HepG2 (cell line): ENCODE results near the gene WDR81. TPM values are rescaled to one million over a fixed set of nuclear protein-coding genes. Genes with fewer than 3 reads are reported as not detected.

Experiments
- FOXA3 ChIP-seq: IDR thresholded peaks from 2 replicates; pipeline ENCODE4 v1.6.1; 2016; ENCODE audit warnings: missing genetic modification reagents, missing compliant biosample characterization
- FOXO1 ChIP-seq: sonication (generic); formaldehyde crosslinking; IDR thresholded peaks from 2 replicates; pipeline ENCODE4 v1.4.0; 2020; ENCODE audit warnings: missing genetic modification reagents
- HMGA1 ChIP-seq: sonication (generic); formaldehyde crosslinking; conservative IDR thresholded peaks from 2 replicates; pipeline ENCODE4 v1.4.0; 2020; ENCODE audit warnings: missing genetic modification reagents
- HNRNPLL ChIP-seq: fragments of 200-400 bp; formaldehyde crosslinking; IDR thresholded peaks from 2 replicates; pipeline ENCODE4 v1.6.1; 2017; ENCODE audit warnings: mild to moderate bottlenecking, low read depth, low read length; ENCODE audit not compliant: poor library complexity, severe bottlenecking
- HOXA7 ChIP-seq: sonication (generic); formaldehyde crosslinking; IDR thresholded peaks from 2 replicates; pipeline ENCODE4 v1.8.1; 2022; ENCODE audit warnings: mild to moderate bottlenecking, missing genetic modification reagents, moderate library complexity
- KLF13 ChIP-seq: sonication (generic); formaldehyde crosslinking; IDR thresholded peaks from 2 replicates; pipeline ENCODE4 v1.4.0; 2020; ENCODE audit warnings: mild to moderate bottlenecking, missing genetic modification reagents
- ONECUT2 ChIP-seq: sonication (generic); formaldehyde crosslinking; IDR thresholded peaks from 2 replicates; pipeline ENCODE4 v1.4.0; 2020; ENCODE audit warnings: missing genetic modification reagents
- SIN3B ChIP-seq: fragments of 150-350 bp; IDR thresholded peaks from 2 replicates; pipeline ENCODE4 v1.6.1; 2014; ENCODE audit warnings: low read length
- ZSCAN9 ChIP-seq: IDR thresholded peaks from 2 replicates; pipeline ENCODE4 v1.6.1; 2016; ENCODE audit warnings: borderline replicate concordance
- polyA plus RNA-seq, 8 experiments: library from polyadenylated mRNA; depleted of rRNA in 3 of 8; stranded (reverse) in 7 of 8; unstranded in 1 of 8; fragments of >200 nt; fragmentation: Illumina TruSeq in 4 of 8; extraction: Trizol in 4 of 8; gene quantifications; 2 replicates each; pipeline versions ENCODE4 v1.2.1 to v1.2.3, GENCODE V29; 2011 to 2016; ENCODE audit warnings: low read depth in 4 of 8, missing spikeins in 1 of 8, mixed read lengths in 1 of 8; ENCODE audit not compliant: insufficient read depth in 1 of 8
- total RNA-seq, 5 experiments: library from RNA; depleted of rRNA; stranded (reverse); fragments of >200 nt; fragmentation: Illumina TruSeq; extraction: Trizol; gene quantifications; 2 replicates each; pipeline ENCODE4 v1.2.3, GENCODE V29; 2016; ENCODE audit warnings: low read depth in 1 of 5
- TF ChIP-seq, protein P1 (sequence below): sonication (generic); formaldehyde crosslinking; IDR thresholded peaks from 2 replicates; pipeline ENCODE4 v1.4.0; 2020; ENCODE audit warnings: missing genetic modification reagents, borderline replicate concordance
- TF ChIP-seq, protein P2 (sequence below): sonication (generic); formaldehyde crosslinking; IDR thresholded peaks from 2 replicates; pipeline ENCODE4 v1.8.0; 2022; ENCODE audit warnings: mild to moderate bottlenecking, missing genetic modification reagents; ENCODE audit not compliant: insufficient replicate concordance
- TF ChIP-seq, protein P3 (sequence below): sonication (generic); formaldehyde crosslinking; IDR thresholded peaks from 2 replicates; pipeline ENCODE4 v1.5.0; 2020; ENCODE audit warnings: mild to moderate bottlenecking, missing genetic modification reagents
- TF ChIP-seq, protein P4 (sequence below): sonication (generic); formaldehyde crosslinking; IDR thresholded peaks from 2 replicates; pipeline ENCODE4 v1.5.1; 2020; ENCODE audit warnings: missing genetic modification reagents, mild to moderate bottlenecking, borderline replicate concordance
- TF ChIP-seq, protein P5 (sequence below): sonication (generic); formaldehyde crosslinking; IDR thresholded peaks from 2 replicates; pipeline ENCODE4 v1.5.0; 2020; ENCODE audit warnings: mild to moderate bottlenecking, missing genetic modification reagents

WDR81 gene
- total and polyA plus RNA-seq, 2 of the 13 experiments (the other 11 are each of a cell fraction or from before 2014, with no cell fraction given) = 9.1 to 16.7 TPM

DNA sequence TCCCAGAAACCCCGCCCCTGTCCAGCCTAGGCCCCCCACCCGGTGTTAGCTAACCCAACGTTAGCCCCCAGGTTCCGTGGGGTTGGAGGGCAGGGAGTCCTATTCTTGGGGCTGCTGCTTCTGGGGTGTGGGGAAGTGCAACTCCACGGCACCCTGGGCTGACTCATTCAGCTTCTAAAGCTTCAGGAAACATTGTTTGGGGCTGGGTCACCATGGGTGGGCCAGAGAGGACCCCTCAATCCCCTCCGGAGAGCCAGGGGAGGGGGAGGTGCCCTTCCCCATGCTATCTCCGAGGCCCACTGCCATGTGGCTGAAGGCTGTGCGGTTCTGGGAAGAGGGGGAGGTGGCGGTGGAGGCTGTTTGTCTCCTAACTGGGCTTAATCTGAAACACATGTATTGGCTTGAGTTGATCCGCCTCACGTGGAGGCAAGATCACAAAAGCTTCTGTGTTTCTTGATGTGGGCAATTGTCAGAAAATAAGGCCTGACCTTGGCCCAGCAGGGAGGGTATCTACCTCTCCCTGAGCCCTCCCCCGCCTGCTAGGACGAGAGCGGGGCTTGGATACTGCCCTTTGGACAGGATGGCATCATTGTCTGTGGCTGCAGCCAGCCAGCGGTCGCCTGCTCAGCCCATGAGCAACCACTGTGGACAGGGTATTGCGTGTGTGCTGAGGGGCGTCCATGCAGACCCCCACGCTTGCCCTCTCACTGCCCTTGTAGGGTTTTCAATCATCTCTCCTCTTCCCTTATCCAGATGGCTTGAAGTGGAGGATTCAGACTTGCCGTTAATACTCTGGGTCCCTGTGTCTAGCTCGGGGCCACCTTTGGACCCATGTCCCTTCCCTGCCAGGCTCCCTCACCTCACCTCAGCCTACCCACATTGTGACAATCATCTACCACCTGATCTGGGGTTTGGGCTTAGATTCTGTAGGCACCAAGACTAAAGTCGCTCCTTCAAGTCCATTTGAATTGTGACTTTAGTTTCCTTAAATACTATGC is 38.7 kb downstream of the WDR81 start (continued):
- TF ChIP-seq, protein P1, sequence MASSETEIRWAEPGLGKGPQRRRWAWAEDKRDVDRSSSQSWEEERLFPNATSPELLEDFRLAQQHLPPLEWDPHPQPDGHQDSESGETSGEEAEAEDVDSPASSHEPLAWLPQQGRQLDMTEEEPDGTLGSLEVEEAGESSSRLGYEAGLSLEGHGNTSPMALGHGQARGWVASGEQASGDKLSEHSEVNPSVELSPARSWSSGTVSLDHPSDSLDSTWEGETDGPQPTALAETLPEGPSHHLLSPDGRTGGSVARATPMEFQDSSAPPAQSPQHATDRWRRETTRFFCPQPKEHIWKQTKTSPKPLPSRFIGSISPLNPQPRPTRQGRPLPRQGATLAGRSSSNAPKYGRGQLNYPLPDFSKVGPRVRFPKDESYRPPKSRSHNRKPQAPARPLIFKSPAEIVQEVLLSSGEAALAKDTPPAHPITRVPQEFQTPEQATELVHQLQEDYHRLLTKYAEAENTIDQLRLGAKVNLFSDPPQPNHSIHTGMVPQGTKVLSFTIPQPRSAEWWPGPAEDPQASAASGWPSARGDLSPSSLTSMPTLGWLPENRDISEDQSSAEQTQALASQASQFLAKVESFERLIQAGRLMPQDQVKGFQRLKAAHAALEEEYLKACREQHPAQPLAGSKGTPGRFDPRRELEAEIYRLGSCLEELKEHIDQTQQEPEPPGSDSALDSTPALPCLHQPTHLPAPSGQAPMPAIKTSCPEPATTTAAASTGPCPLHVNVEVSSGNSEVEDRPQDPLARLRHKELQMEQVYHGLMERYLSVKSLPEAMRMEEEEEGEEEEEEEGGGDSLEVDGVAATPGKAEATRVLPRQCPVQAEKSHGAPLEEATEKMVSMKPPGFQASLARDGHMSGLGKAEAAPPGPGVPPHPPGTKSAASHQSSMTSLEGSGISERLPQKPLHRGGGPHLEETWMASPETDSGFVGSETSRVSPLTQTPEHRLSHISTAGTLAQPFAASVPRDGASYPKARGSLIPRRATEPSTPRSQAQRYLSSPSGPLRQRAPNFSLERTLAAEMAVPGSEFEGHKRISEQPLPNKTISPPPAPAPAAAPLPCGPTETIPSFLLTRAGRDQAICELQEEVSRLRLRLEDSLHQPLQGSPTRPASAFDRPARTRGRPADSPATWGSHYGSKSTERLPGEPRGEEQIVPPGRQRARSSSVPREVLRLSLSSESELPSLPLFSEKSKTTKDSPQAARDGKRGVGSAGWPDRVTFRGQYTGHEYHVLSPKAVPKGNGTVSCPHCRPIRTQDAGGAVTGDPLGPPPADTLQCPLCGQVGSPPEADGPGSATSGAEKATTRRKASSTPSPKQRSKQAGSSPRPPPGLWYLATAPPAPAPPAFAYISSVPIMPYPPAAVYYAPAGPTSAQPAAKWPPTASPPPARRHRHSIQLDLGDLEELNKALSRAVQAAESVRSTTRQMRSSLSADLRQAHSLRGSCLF = no peak
- TF ChIP-seq KLF13 (CRISPR knock-in tag) (no peak), FOXO1 (CRISPR knock-in tag) (peak; percentile 86; the same call in 1 of the 2 replicates), FOXA3 (peak; percentile 79), ZSCAN9 (peak; percentile 78), SIN3B (peak; percentile 23; the same call in 1 of the 2 replicates), HOXA7 (CRISPR knock-in tag) (no peak), HNRNPLL (no peak), HMGA1 (CRISPR knock-in tag) (no peak), ONECUT2 (CRISPR knock-in tag) (peak; percentile 38; the same call in 1 of the 2 replicates)
- TF ChIP-seq, protein P2, sequence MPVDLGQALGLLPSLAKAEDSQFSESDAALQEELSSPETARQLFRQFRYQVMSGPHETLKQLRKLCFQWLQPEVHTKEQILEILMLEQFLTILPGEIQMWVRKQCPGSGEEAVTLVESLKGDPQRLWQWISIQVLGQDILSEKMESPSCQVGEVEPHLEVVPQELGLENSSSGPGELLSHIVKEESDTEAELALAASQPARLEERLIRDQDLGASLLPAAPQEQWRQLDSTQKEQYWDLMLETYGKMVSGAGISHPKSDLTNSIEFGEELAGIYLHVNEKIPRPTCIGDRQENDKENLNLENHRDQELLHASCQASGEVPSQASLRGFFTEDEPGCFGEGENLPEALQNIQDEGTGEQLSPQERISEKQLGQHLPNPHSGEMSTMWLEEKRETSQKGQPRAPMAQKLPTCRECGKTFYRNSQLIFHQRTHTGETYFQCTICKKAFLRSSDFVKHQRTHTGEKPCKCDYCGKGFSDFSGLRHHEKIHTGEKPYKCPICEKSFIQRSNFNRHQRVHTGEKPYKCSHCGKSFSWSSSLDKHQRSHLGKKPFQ = no peak
- TF ChIP-seq, protein P3, sequence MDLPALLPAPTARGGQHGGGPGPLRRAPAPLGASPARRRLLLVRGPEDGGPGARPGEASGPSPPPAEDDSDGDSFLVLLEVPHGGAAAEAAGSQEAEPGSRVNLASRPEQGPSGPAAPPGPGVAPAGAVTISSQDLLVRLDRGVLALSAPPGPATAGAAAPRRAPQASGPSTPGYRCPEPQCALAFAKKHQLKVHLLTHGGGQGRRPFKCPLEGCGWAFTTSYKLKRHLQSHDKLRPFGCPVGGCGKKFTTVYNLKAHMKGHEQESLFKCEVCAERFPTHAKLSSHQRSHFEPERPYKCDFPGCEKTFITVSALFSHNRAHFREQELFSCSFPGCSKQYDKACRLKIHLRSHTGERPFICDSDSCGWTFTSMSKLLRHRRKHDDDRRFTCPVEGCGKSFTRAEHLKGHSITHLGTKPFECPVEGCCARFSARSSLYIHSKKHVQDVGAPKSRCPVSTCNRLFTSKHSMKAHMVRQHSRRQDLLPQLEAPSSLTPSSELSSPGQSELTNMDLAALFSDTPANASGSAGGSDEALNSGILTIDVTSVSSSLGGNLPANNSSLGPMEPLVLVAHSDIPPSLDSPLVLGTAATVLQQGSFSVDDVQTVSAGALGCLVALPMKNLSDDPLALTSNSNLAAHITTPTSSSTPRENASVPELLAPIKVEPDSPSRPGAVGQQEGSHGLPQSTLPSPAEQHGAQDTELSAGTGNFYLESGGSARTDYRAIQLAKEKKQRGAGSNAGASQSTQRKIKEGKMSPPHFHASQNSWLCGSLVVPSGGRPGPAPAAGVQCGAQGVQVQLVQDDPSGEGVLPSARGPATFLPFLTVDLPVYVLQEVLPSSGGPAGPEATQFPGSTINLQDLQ = no peak; the same call in 1 of the 2 replicates
- TF ChIP-seq, protein P4, sequence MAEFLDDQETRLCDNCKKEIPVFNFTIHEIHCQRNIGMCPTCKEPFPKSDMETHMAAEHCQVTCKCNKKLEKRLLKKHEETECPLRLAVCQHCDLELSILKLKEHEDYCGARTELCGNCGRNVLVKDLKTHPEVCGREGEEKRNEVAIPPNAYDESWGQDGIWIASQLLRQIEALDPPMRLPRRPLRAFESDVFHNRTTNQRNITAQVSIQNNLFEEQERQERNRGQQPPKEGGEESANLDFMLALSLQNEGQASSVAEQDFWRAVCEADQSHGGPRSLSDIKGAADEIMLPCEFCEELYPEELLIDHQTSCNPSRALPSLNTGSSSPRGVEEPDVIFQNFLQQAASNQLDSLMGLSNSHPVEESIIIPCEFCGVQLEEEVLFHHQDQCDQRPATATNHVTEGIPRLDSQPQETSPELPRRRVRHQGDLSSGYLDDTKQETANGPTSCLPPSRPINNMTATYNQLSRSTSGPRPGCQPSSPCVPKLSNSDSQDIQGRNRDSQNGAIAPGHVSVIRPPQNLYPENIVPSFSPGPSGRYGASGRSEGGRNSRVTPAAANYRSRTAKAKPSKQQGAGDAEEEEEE = 0 out of 2 replicates have a peak, but pooled peaks have one; percentile 24
- TF ChIP-seq, protein P5, sequence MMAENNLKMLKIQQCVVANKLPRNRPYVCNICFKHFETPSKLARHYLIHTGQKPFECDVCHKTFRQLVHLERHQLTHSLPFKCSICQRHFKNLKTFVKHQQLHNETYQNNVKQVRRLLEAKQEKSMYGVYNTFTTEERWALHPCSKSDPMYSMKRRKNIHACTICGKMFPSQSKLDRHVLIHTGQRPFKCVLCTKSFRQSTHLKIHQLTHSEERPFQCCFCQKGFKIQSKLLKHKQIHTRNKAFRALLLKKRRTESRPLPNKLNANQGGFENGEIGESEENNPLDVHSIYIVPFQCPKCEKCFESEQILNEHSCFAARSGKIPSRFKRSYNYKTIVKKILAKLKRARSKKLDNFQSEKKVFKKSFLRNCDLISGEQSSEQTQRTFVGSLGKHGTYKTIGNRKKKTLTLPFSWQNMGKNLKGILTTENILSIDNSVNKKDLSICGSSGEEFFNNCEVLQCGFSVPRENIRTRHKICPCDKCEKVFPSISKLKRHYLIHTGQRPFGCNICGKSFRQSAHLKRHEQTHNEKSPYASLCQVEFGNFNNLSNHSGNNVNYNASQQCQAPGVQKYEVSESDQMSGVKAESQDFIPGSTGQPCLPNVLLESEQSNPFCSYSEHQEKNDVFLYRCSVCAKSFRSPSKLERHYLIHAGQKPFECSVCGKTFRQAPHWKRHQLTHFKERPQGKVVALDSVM = no peak; the same call in none of the 2 replicates
